ENCODE measurements around the gene GJA3.

The GJA3 gene

DNA sequence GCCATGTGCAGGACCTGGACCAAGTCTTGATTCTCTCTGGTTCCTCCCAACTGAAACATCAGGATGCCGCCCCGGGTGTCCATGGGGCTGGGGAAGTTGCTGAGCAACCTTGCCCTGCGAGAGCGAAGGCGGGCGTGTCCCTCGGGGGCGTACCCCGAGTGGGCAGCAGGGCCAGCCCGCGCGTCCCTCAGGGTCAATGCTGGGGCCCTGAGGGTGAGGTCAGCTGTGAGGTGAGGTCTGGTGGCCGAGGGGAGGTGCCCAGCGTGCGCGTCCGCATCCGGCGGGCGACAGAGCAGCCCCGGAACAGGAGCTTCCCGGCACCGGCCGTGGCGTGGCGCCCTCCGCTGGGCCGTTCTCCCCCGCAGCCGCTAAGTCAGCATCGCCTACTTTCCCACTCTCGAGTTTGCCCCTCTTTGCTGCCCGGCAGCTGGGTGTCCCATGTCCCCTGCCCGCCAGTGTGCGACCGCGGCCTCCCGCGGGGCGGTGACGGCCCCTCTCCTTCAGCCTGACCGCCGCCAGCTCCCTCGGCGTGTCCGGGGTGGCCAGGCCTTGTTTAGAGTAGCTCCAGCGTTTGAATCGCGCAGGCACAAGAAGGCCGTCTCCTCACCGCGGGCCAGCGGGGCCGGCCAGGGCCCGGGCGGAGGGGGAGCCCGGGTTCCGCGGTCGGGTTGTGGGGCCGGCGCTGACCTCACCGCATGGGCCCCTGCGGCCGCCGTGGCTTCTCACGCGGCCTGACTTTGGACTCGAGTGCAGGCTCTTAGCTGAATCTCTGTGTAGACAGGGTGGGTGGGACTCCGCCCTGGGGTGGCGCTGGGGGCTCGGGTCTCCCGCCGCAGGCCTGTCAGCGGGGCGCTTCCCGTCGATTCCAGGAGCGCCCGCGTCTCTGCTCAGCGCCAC, 33.0 kb downstream of the GJA3 start:
- peak overlapping the region; percentile 77 for H3K4me3 ChIP-seq (ENCODE audit: low read depth, low read length)
- H4K91ac ChIP-seq (ENCODE audit: low read depth, low read length), result no peak overlapping the region
- H2AK5ac ChIP-seq (ENCODE audit: low read length), result no peak overlapping the region
- peaks cover 2 to 9% of the 10 kb centered on the region in 2 experiments for H3K4me1 ChIP-seq (ENCODE audit: control insufficient read depth in 1 of 2, insufficient read depth in 2 of 2, low read length in 2 of 2)
- H3K79me2 ChIP-seq (ENCODE audit: control insufficient read depth, insufficient read depth, low read length, poor library complexity), result peaks cover 2% of the 10 kb centered on the region
- no peak overlapping the region for H3K27ac ChIP-seq (ENCODE audit: low read depth, low read length)
- DNase-seq, result peak; percentile 49 to 58
- H3K4ac ChIP-seq (ENCODE audit: low read depth, low read length), result no peak overlapping the region
- WGBS (ENCODE audit: extremely low coverage, insufficient coverage, insufficient read length), result no CpG with 5 or more reads among the region's 82 CpGs
- no peak overlapping the region for H2BK5ac ChIP-seq (ENCODE audit: low read depth, low read length, poor library complexity)
- no peak overlapping the region for H3K23ac ChIP-seq (ENCODE audit: low read length)
- H3K36me3 ChIP-seq (ENCODE audit: control insufficient read depth in 1 of 2, insufficient read depth in 2 of 2, low read length in 2 of 2), result no peaks in the 10 kb centered on the region
- peaks cover 1% of the 10 kb centered on the region for H3K27me3 ChIP-seq (ENCODE audit: insufficient read depth, low read length)
- no peaks in the 10 kb centered on the region for H3K79me1 ChIP-seq (ENCODE audit: low read length)
- H4K12ac ChIP-seq (ENCODE audit: low read depth, low read length), result peak overlapping the region; percentile 46
- H3K18ac ChIP-seq (ENCODE audit: low read length), result no peak overlapping the region
- no peak overlapping the region for H2BK120ac ChIP-seq (ENCODE audit: insufficient read depth, low read length, poor library complexity)
- H3K9ac ChIP-seq (ENCODE audit: low read length), result no peak overlapping the region
- no peaks in the 10 kb centered on the region for H3K9me3 ChIP-seq (ENCODE audit: insufficient read depth, low read depth, low read length)
- H2BK12ac ChIP-seq (ENCODE audit: low read length), result no peak overlapping the region
- H4K8ac ChIP-seq (ENCODE audit: low read depth, low read length), result peak overlapping the region; percentile 86
- peak overlapping the region; percentile 75 for H2AFZ ChIP-seq (ENCODE audit: insufficient read depth, low read length, poor library complexity)
- peak overlapping the region; percentile 98 for H3K4me2 ChIP-seq (ENCODE audit: low read length)
- H3K14ac ChIP-seq (ENCODE audit: low read length), result peak overlapping the region; percentile 36

DNA sequence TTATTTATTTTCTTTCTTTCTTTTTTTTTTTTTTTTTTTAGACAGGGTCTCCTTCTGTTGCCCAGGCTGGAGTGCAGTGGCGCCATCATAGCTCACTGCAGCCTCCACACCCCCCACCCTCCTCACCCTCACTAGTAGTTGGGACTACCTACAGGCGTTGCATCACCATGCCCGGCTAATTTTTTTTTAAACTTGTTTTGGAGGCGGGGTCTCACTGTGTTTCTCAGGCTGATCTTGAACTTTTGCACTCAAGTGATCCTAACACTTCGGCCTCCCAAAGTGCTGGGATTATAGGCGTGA, 33.6 kb downstream of the GJA3 start:
- Histone ChIP-seq H3K18ac (ENCODE audit: low read length) (no peak overlapping the region), H3K4me2 (ENCODE audit: low read length) (peak overlapping the region; percentile 98), H3K27ac (ENCODE audit: low read depth, low read length) (no peak overlapping the region), H2BK5ac (ENCODE audit: low read depth, low read length, poor library complexity) (no peak overlapping the region), H4K8ac (ENCODE audit: low read depth, low read length) (peak overlapping the region; percentile 86), H3K79me1 (ENCODE audit: low read length) (no peaks in the 10 kb centered on the region), H3K23ac (ENCODE audit: low read length) (no peak overlapping the region), H3K27me3 (ENCODE audit: insufficient read depth, low read length) (peaks cover 1% of the 10 kb centered on the region), H3K4ac (ENCODE audit: low read depth, low read length) (no peak overlapping the region), H2AK5ac (ENCODE audit: low read length) (no peak overlapping the region), H3K79me2 (ENCODE audit: control insufficient read depth, insufficient read depth, low read length, poor library complexity) (peaks cover 2% of the 10 kb centered on the region), H4K12ac (ENCODE audit: low read depth, low read length) (peak overlapping the region; percentile 21), H4K91ac (ENCODE audit: low read depth, low read length) (no peak overlapping the region), H2AFZ (ENCODE audit: insufficient read depth, low read length, poor library complexity) (peak overlapping the region; percentile 75), H3K36me3 (ENCODE audit: control insufficient read depth in 1 of 2, insufficient read depth in 2 of 2, low read length in 2 of 2) (no peaks in the 10 kb centered on the region), H3K14ac (ENCODE audit: low read length) (no peak overlapping the region), H3K4me1 (ENCODE audit: control insufficient read depth in 1 of 2, insufficient read depth in 2 of 2, low read length in 2 of 2) (peaks cover 2 to 9% of the 10 kb centered on the region in 2 experiments), H2BK120ac (ENCODE audit: insufficient read depth, low read length, poor library complexity) (no peak overlapping the region), H3K9ac (ENCODE audit: low read length) (no peak overlapping the region), H3K9me3 (ENCODE audit: insufficient read depth, low read depth, low read length) (no peaks in the 10 kb centered on the region), H2BK12ac (ENCODE audit: low read length) (no peak overlapping the region), H3K4me3 (ENCODE audit: low read depth, low read length) (no peak overlapping the region)
- no CpG with 5 or more reads among the region's 6 CpGs for WGBS (ENCODE audit: extremely low coverage, insufficient coverage, insufficient read length)
- no peak for DNase-seq

DNA sequence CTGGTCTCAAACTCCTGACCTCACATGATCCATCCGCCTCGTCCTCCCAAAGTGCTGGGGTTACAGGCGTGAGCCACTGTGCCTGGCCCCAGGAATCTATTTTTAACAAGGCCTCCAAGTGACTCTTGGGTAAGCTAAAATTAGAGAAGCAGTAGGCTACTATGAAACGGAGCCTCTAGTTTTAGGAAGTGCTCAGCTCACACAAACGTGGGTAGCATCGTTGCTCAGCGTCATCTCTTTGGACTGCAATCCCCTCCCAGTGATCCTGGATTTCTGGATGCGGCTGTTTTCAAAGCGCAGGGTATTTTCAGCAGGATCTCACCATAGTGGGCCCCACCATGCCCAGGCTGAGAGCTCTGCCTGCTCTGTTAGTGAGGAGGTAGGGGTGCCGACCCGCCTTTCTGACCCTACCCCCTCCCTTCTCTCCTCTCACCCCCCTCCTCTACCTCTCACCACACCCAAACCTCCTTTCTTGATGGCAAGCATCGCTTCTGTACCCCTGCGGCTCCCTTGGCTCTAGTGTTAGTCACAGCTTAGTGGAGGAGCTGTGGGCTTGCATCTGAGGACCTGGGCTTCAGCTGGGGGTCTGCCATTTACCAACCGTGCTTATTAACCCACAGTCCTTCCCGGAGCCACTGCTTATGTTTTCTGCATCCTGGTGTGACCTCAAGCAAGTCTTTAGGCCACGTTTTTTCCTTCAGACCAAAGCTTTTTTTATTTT, 34.2 kb downstream of the GJA3 start:
- no peak overlapping the region for H2AFZ ChIP-seq (ENCODE audit: insufficient read depth, low read length, poor library complexity)
- WGBS (ENCODE audit: extremely low coverage, insufficient coverage, insufficient read length), result no CpG with 5 or more reads among the region's 16 CpGs

DNA sequence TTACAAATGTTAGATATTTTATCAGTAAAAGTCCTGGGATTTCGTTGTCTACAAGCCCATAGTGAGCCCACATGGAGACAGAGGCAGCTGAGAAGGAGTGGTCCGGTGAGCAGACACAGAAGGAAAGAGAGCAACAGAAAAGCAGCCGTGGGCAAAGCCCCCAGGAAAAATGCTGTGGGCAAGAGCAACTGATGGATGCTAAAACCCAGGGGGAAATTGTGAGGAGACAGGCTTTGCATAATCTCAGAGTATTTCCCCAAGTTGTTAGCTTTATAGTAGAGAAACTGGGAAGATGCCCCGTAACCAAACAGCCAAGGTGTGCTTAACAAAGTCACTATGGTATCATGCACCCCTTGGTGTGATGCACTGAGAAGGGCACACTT, 35.1 kb downstream of the GJA3 start:
- no CpG with 5 or more reads among the region's 4 CpGs for WGBS (ENCODE audit: extremely low coverage, insufficient coverage, insufficient read length)
- H2AK5ac ChIP-seq (ENCODE audit: low read length), result no peak overlapping the region
- peaks cover 2 to 9% of the 10 kb centered on the region in 2 experiments for H3K4me1 ChIP-seq (ENCODE audit: control insufficient read depth in 1 of 2, insufficient read depth in 2 of 2, low read length in 2 of 2)

More for the DNA sequence above, 34.2 kb downstream of the GJA3 start:
- Histone ChIP-seq H4K8ac (ENCODE audit: low read depth, low read length) (no peak overlapping the region), H2BK120ac (ENCODE audit: insufficient read depth, low read length, poor library complexity) (no peak overlapping the region), H3K27ac (ENCODE audit: low read depth, low read length) (no peak overlapping the region), H3K4me2 (ENCODE audit: low read length) (no peak overlapping the region), H3K9ac (ENCODE audit: low read length) (no peak overlapping the region), H3K79me1 (ENCODE audit: low read length) (no peaks in the 10 kb centered on the region), H2AK5ac (ENCODE audit: low read length) (no peak overlapping the region), H3K4me1 (ENCODE audit: control insufficient read depth in 1 of 2, insufficient read depth in 2 of 2, low read length in 2 of 2) (peaks cover 2 to 9% of the 10 kb centered on the region in 2 experiments), H3K14ac (ENCODE audit: low read length) (no peak overlapping the region), H2BK12ac (ENCODE audit: low read length) (no peak overlapping the region), H3K9me3 (ENCODE audit: insufficient read depth, low read depth, low read length) (no peaks in the 10 kb centered on the region), H3K4me3 (ENCODE audit: low read depth, low read length) (no peak overlapping the region), H3K27me3 (ENCODE audit: insufficient read depth, low read length) (peaks cover 1% of the 10 kb centered on the region), H3K4ac (ENCODE audit: low read depth, low read length) (no peak overlapping the region), H3K79me2 (ENCODE audit: control insufficient read depth, insufficient read depth, low read length, poor library complexity) (peaks cover 2% of the 10 kb centered on the region), H3K23ac (ENCODE audit: low read length) (no peak overlapping the region), H2BK5ac (ENCODE audit: low read depth, low read length, poor library complexity) (no peak overlapping the region), H4K91ac (ENCODE audit: low read depth, low read length) (no peak overlapping the region), H4K12ac (ENCODE audit: low read depth, low read length) (no peak overlapping the region), H3K36me3 (ENCODE audit: control insufficient read depth in 1 of 2, insufficient read depth in 2 of 2, low read length in 2 of 2) (no peaks in the 10 kb centered on the region), H3K18ac (ENCODE audit: low read length) (no peak overlapping the region)
- peak in 1 of 2 donors; percentile 25 for DNase-seq

More for the DNA sequence above, 35.1 kb downstream of the GJA3 start:
- Histone ChIP-seq H3K4ac (ENCODE audit: low read depth, low read length) (no peak overlapping the region), H2BK120ac (ENCODE audit: insufficient read depth, low read length, poor library complexity) (no peak overlapping the region), H3K27me3 (ENCODE audit: insufficient read depth, low read length) (peaks cover 1% of the 10 kb centered on the region), H3K79me1 (ENCODE audit: low read length) (no peaks in the 10 kb centered on the region), H3K36me3 (ENCODE audit: control insufficient read depth in 1 of 2, insufficient read depth in 2 of 2, low read length in 2 of 2) (no peaks in the 10 kb centered on the region), H3K9ac (ENCODE audit: low read length) (no peak overlapping the region), H2BK12ac (ENCODE audit: low read length) (no peak overlapping the region), H3K4me2 (ENCODE audit: low read length) (no peak overlapping the region), H2BK5ac (ENCODE audit: low read depth, low read length, poor library complexity) (no peak overlapping the region), H4K91ac (ENCODE audit: low read depth, low read length) (no peak overlapping the region), H3K23ac (ENCODE audit: low read length) (no peak overlapping the region), H3K79me2 (ENCODE audit: control insufficient read depth, insufficient read depth, low read length, poor library complexity) (peaks cover 2% of the 10 kb centered on the region), H3K27ac (ENCODE audit: low read depth, low read length) (no peak overlapping the region), H3K4me3 (ENCODE audit: low read depth, low read length) (no peak overlapping the region), H4K12ac (ENCODE audit: low read depth, low read length) (no peak overlapping the region), H3K9me3 (ENCODE audit: insufficient read depth, low read depth, low read length) (no peaks in the 10 kb centered on the region), H3K14ac (ENCODE audit: low read length) (no peak overlapping the region), H2AFZ (ENCODE audit: insufficient read depth, low read length, poor library complexity) (no peak overlapping the region), H4K8ac (ENCODE audit: low read depth, low read length) (no peak overlapping the region), H3K18ac (ENCODE audit: low read length) (no peak overlapping the region)
- no peak for DNase-seq
